HepG2 (cell line): ENCODE results near the gene IRAK2. TPM values are rescaled to one million over a fixed set of nuclear protein-coding genes. Genes with fewer than 3 reads are reported as not detected.

Experiments used
- ATAC-seq: fragments of 200-7000 bp; cut with Tn5 transposase; 3 replicates; pipeline ENCODE4 v1.9.1; 2020; ENCODE audit warnings: mild to moderate bottlenecking, moderate library complexity
- BruUV-seq: library from RNA; stranded (reverse); fragments of 400-500 nt; replicated peaks from 2 replicates; lab custom pipeline; 2021; lab: Mats Ljungman, UMichigan
- CTCF ChIA-PET: fragments of 300-600 bp; formaldehyde crosslinking; extraction: SDS; loops from one replicate; lab custom pipeline; 2021; ENCODE audit warnings: low total read pairs, inconsistent platforms, low intra/inter-chr PET ratio; lab: Yijun Ruan, JAX
- POLR2A ChIA-PET: fragments of 350-600 bp; sonication (Branson Sonifier 250); formaldehyde crosslinking; loops from one replicate; lab custom pipeline; 2020; ENCODE audit warnings: antibody characterized with exemption, inconsistent platforms; lab: Yijun Ruan, JAX
- DNase-seq: peaks from one replicate; pipeline ENCODE4 v3.0.0-alpha.2; 2015; ENCODE audit warnings: low spot score
- FAIRE-seq: peaks from 3 replicates; lab custom pipeline; 2011; peaks lifted over from hg19 to GRCh38; lab: Jason Lieb, UNC
- H2AFZ ChIP-seq: one replicate; pipeline ENCODE4 v1.6.1; 2011; ENCODE audit warnings: low read length, inconsistent platforms
- H3K27ac ChIP-seq: fragments of 300-600 bp; 3 replicates; pipeline ENCODE4 v1.8.0; 2011; ENCODE audit warnings: mixed run types, mild to moderate bottlenecking, mixed read lengths, low read length, inconsistent platforms; ENCODE audit not compliant: insufficient read depth; ENCODE audit errors: extremely low read length
- H3K27me3 ChIP-seq, 2 experiments: fragments of 200-600 bp in 1 of 2; 2 replicates in 1 of 2; 3 replicates in 1 of 2; pipeline versions ENCODE4 v1.6.0 to v1.8.0; 2011; ENCODE audit warnings: low read length in 2 of 2, mild to moderate bottlenecking in 2 of 2, moderate library complexity in 2 of 2, inconsistent platforms in 1 of 2; ENCODE audit not compliant: insufficient read depth in 2 of 2, control insufficient read depth in 1 of 2
- H3K36me3 ChIP-seq, 2 experiments: fragments of 200-600 bp in 1 of 2; replicated peaks in 1 of 2; 2 replicates in 1 of 2; 3 replicates in 1 of 2; pipeline versions ENCODE4 v1.5.1 to v1.8.0; 2011; ENCODE audit warnings: low read length in 2 of 2, inconsistent platforms in 1 of 2; ENCODE audit not compliant: insufficient read depth in 2 of 2, control insufficient read depth in 1 of 2
- H3K4me1 ChIP-seq: 2 replicates; pipeline ENCODE4 v1.5.1; 2012; ENCODE audit warnings: low read length, inconsistent platforms; ENCODE audit not compliant: insufficient read depth
- H3K4me2 ChIP-seq: 2 replicates; pipeline ENCODE4 v1.6.0; 2011; ENCODE audit warnings: low read depth, low read length, inconsistent platforms
- H3K4me3 ChIP-seq, 3 experiments: fragments of 200-600 bp in 1 of 3; sonication (generic), shearing (Covaris generic) in 1 of 3; replicated peaks in 1 of 3; 2 replicates each; pipeline ENCODE4 v1.5.1; 2011 to 2016; ENCODE audit warnings: low read length in 3 of 3, inconsistent platforms in 2 of 3, low read depth in 2 of 3, mild to moderate bottlenecking in 2 of 3, control low read depth in 1 of 3, mixed read lengths in 1 of 3; ENCODE audit not compliant: insufficient read depth in 1 of 3
- H3K79me2 ChIP-seq: one replicate; pipeline ENCODE4 v1.6.1; 2011; ENCODE audit warnings: low read length, inconsistent platforms; ENCODE audit not compliant: insufficient read depth
- H3K9ac ChIP-seq: 2 replicates; pipeline ENCODE4 v1.6.0; 2011; ENCODE audit warnings: mild to moderate bottlenecking, low read depth, low read length, inconsistent platforms; ENCODE audit not compliant: insufficient read depth
- H3K9me3 ChIP-seq: 2 replicates; pipeline ENCODE4 v1.5.1; 2012; ENCODE audit warnings: mild to moderate bottlenecking, low read length
- H4K20me1 ChIP-seq: 2 replicates; pipeline ENCODE4 v1.6.0; 2011; ENCODE audit warnings: inconsistent platforms, mild to moderate bottlenecking, low read length, moderate library complexity; ENCODE audit not compliant: insufficient read depth
- CEBPG ChIP-seq: IDR thresholded peaks from 2 replicates; pipeline ENCODE4 v1.6.1; 2016
- HMG20A ChIP-seq: IDR thresholded peaks from 2 replicates; pipeline ENCODE4 v1.6.1; 2016; ENCODE audit warnings: borderline replicate concordance
- HOXA3 ChIP-seq: sonication (generic); formaldehyde crosslinking; IDR thresholded peaks from 2 replicates; pipeline ENCODE4 v1.5.0; 2020; ENCODE audit warnings: missing genetic modification reagents
- MTA1 ChIP-seq: sonication (generic); formaldehyde crosslinking; IDR thresholded peaks from 2 replicates; pipeline ENCODE4 v1.4.0; 2020; ENCODE audit warnings: missing genetic modification reagents, mild to moderate bottlenecking, borderline replicate concordance
- NFKB2 ChIP-seq: sonication (generic); formaldehyde crosslinking; IDR thresholded peaks from 2 replicates; pipeline ENCODE4 v1.4.0; 2020; ENCODE audit warnings: missing genetic modification reagents, borderline replicate concordance
- YEATS4 ChIP-seq: sonication (generic); formaldehyde crosslinking; IDR thresholded peaks from 2 replicates; pipeline ENCODE4 v1.4.0; 2020; ENCODE audit warnings: missing genetic modification reagents, borderline replicate concordance
- ZBTB7B ChIP-seq: sonication (generic); formaldehyde crosslinking; IDR thresholded peaks from 2 replicates; pipeline ENCODE4 v1.4.0; 2020; ENCODE audit warnings: missing genetic modification reagents
- ZFP91 ChIP-seq: sonication (generic); formaldehyde crosslinking; IDR thresholded peaks from 2 replicates; pipeline ENCODE4 v1.9.0; 2022; ENCODE audit warnings: missing genetic modification reagents, mild to moderate bottlenecking, borderline replicate concordance
- ZNF460 ChIP-seq: sonication (generic); formaldehyde crosslinking; IDR thresholded peaks from 2 replicates; pipeline ENCODE4 v1.5.1; 2020; ENCODE audit warnings: missing genetic modification reagents, mild to moderate bottlenecking, borderline replicate concordance
- WGBS: methylation state at CpG from one replicate; pipeline ENCODE4 v1.1.6; 2017; ENCODE audit warnings: low lambda C conversion rate; 5-methylcytosine and 5-hydroxymethylcytosine counted together
- in situ Hi-C: cut with HindIII; loops from 2 replicates; pipeline ENCODE4 v1.10.0; 2017; ENCODE audit warnings: low pct_unique_long_range_greater_than_20kb; ENCODE audit not compliant: extremely low pct_ligation_motif_present
- intact Hi-C: fragments of 100-400 bp; cut with micrococcal nuclease; formaldehyde crosslinking; loops from one replicate; pipeline ENCODE4 v1.10.0; 2022; ENCODE audit not compliant: unreplicated experiment
- polyA plus RNA-seq, 8 experiments: library from polyadenylated mRNA; depleted of rRNA in 3 of 8; stranded (reverse) in 7 of 8; unstranded in 1 of 8; fragments of >200 nt; fragmentation: Illumina TruSeq in 4 of 8; extraction: Trizol in 4 of 8; gene quantifications; 2 replicates each; pipeline versions ENCODE4 v1.2.1 to v1.2.3, GENCODE V29; 2011 to 2016; ENCODE audit warnings: low read depth in 4 of 8, missing spikeins in 1 of 8, mixed read lengths in 1 of 8; ENCODE audit not compliant: insufficient read depth in 1 of 8
- total RNA-seq, 5 experiments: library from RNA; depleted of rRNA; stranded (reverse); fragments of >200 nt; fragmentation: Illumina TruSeq; extraction: Trizol; gene quantifications; 2 replicates each; pipeline ENCODE4 v1.2.3, GENCODE V29; 2016; ENCODE audit warnings: low read depth in 1 of 5
- TF ChIP-seq, protein P1 (sequence below), 2 experiments: fragments of 450-650 bp in 1 of 2; sonication (generic) in 1 of 2; formaldehyde crosslinking; IDR thresholded peaks; 2 replicates each; pipeline versions ENCODE4 v1.5.0 to v1.8.0; 2020 to 2022; ENCODE audit warnings: mild to moderate bottlenecking in 1 of 2, missing genetic modification reagents in 1 of 2
- TF ChIP-seq, protein P2 (sequence below): sonication (generic); formaldehyde crosslinking; IDR thresholded peaks from 2 replicates; pipeline ENCODE4 v1.4.0; 2020; ENCODE audit warnings: missing genetic modification reagents
- TF ChIP-seq, protein P3 (sequence below): fragments of 450-650 bp; IDR thresholded peaks from 2 replicates; pipeline ENCODE4 v1.6.1; 2017

IRAK2 gene
- total and polyA plus RNA-seq, 2 of the 13 experiments (the other 11 are each of a cell fraction or from before 2014, with no cell fraction given), result 13.1 to 23.3 TPM

DNA sequence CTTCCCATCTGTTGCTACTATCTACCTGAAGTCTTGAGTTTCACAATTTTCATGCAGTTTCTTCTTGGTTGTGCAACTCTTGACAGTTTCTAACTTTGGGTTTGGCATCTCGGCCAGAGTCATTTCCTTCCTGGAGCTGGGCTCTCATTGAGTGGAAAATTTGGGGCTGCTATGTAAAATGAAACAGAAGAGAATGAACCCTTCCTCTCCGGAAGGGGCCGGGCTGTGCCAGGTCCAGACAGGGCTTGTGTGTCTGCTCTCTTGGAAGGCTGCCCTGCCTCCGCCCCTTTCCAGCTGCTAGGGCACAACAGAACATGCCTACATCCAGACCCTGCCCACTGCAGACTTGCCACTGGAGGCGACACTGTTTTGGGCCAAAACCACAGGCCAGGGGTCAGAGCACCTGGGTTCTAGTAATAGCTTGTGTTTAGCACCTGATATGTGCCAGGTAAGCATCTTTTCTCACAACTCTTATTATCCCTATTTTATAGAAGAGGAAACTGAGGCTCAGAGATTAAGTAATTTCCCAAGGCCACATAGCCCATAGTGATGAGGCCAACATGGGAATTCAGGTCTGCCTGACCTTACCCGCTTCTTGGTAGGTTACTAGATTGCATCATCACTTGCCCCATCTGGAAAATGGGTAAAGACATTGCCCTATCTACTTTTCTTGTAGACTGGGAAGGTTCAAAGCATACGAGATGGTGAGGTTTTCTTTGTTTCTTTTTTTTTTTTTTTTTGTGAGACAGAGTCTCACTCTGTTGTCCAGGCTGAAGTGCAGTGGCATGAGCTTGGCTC, 25.0 kb downstream of the IRAK2 start (continued):
- TF ChIP-seq MTA1 (CRISPR knock-in tag) (no peak), HMG20A (CRISPR knock-in tag) (no peak)

- FAIRE-seq, result no peak
- no peak overlapping the region for H3K4me3 ChIP-seq
- TF ChIP-seq HOXA3 (CRISPR knock-in tag), result no peak
- no peak for TF ChIP-seq ZFP91
- no peak for TF ChIP-seq YEATS4 (CRISPR knock-in tag)
- TF ChIP-seq, protein P1, sequence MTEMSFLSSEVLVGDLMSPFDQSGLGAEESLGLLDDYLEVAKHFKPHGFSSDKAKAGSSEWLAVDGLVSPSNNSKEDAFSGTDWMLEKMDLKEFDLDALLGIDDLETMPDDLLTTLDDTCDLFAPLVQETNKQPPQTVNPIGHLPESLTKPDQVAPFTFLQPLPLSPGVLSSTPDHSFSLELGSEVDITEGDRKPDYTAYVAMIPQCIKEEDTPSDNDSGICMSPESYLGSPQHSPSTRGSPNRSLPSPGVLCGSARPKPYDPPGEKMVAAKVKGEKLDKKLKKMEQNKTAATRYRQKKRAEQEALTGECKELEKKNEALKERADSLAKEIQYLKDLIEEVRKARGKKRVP (CRISPR knock-in tag; IDR thresholded peaks at IDR 0.05), result no peak
- peak; percentile 42; the same call in 1 of the 2 replicates for TF ChIP-seq CEBPG (CRISPR knock-in tag)
- TF ChIP-seq, protein P2, sequence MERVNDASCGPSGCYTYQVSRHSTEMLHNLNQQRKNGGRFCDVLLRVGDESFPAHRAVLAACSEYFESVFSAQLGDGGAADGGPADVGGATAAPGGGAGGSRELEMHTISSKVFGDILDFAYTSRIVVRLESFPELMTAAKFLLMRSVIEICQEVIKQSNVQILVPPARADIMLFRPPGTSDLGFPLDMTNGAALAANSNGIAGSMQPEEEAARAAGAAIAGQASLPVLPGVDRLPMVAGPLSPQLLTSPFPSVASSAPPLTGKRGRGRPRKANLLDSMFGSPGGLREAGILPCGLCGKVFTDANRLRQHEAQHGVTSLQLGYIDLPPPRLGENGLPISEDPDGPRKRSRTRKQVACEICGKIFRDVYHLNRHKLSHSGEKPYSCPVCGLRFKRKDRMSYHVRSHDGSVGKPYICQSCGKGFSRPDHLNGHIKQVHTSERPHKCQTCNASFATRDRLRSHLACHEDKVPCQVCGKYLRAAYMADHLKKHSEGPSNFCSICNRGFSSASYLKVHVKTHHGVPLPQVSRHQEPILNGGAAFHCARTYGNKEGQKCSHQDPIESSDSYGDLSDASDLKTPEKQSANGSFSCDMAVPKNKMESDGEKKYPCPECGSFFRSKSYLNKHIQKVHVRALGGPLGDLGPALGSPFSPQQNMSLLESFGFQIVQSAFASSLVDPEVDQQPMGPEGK (CRISPR knock-in tag), result no peak
- TF ChIP-seq, protein P3, sequence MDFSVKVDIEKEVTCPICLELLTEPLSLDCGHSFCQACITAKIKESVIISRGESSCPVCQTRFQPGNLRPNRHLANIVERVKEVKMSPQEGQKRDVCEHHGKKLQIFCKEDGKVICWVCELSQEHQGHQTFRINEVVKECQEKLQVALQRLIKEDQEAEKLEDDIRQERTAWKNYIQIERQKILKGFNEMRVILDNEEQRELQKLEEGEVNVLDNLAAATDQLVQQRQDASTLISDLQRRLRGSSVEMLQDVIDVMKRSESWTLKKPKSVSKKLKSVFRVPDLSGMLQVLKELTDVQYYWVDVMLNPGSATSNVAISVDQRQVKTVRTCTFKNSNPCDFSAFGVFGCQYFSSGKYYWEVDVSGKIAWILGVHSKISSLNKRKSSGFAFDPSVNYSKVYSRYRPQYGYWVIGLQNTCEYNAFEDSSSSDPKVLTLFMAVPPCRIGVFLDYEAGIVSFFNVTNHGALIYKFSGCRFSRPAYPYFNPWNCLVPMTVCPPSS, result no peak
- peak; percentile 37; the same call in 1 of the 2 replicates for TF ChIP-seq ZNF460 (CRISPR knock-in tag)
- 0 out of 2 replicates have a peak, but pooled peaks have one; percentile 17 for TF ChIP-seq NFKB2
- no peak for TF ChIP-seq ZBTB7B (CRISPR knock-in tag)
Observed at GRCh38 chr3:10192953-10193691, 28.4 kb downstream of the IRAK2 start.

More at GRCh38 chr3:10192953-10193691, 28.4 kb downstream of the IRAK2 start:
- peaks cover 60% of the 10 kb centered on the region for H3K4me1 ChIP-seq
- peaks cover 2 to 25% of the 10 kb centered on the region in 2 experiments; a peak in 4 of 5 replicates for H3K36me3 ChIP-seq
- ChIA-PET POLR2A (interaction anchor here (1.4 to 5.8 kb wide), 7 partner anchors 11 to 55 kb away, joined by 3 to 117 read pairs (median 10); partner anchors contain the start of genes IRAK2, TATDN2 and VHL), CTCF (no interaction called here)
- H3K27me3 ChIP-seq, result no peaks in the 10 kb centered on the region
- ATAC-seq (peak; percentile 39), DNase-seq (peak; percentile 28)
- no peak overlapping the region for H3K4me2 ChIP-seq
- no peaks in the 10 kb centered on the region for H3K9me3 ChIP-seq
- peaks cover 13% of the 10 kb centered on the region for H3K79me2 ChIP-seq
- in situ Hi-C loops, result no loop called here
- no TSS peak for BruUV-seq
- peak overlapping the region; percentile 65 for H3K27ac ChIP-seq
- H2AFZ ChIP-seq, result no peak overlapping the region
- H4K20me1 ChIP-seq, result no peaks in the 10 kb centered on the region
- intact Hi-C loops, result loop anchor here (1.0 to 2.0 kb wide), 2 partner anchors 10 to 32 kb away; no protein-coding TSS in a partner anchor
- H3K9ac ChIP-seq, result 0 out of 2 replicates have a peak overlapping the region, but pooled peaks have one; percentile 52
- WGBS, result 97% methylated on average over 11 of the region's 12 CpGs
